ENCODE results near the gene TM6SF1.

- no peak for TF ChIP-seq TCF7L2 (IDR thresholded peaks at IDR 0.05; ENCODE audit: low read depth, low read length)
- TF ChIP-seq POLR2AphosphoS5 (IDR thresholded peaks at IDR 0.05; ENCODE audit: low read depth, low read length) = no peak
- no peak for TF ChIP-seq CTCF (IDR thresholded peaks at IDR 0.05)
These were observed 50.9 kb downstream of the TM6SF1 start for GRCh38 chr15:83158393-83158792.

Measured in Panc1 (cell line).